Measurements from ENCODE around the gene CLEC16A.

DNA sequence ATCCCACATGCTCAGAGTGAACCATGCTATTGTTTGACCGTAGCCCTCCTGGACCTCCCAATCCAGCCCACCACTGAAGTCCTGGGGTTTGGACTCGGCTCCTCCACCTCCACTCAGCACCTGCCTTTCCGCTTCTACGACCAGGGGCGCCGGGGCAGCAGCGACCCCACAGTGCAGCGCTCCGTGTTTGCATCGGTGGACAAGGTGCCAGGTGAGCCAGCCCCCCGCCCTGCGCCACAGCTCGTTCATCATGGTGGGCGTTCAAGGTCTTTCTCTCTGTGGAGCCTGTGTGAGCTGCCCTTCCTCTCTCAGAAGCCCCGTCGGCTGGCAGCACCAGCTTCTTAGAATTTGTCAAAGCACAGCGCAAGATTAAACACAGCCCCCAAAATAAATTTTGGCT, 181.6 kb downstream of the CLEC16A start:
- TF ChIP-seq, protein P1, sequence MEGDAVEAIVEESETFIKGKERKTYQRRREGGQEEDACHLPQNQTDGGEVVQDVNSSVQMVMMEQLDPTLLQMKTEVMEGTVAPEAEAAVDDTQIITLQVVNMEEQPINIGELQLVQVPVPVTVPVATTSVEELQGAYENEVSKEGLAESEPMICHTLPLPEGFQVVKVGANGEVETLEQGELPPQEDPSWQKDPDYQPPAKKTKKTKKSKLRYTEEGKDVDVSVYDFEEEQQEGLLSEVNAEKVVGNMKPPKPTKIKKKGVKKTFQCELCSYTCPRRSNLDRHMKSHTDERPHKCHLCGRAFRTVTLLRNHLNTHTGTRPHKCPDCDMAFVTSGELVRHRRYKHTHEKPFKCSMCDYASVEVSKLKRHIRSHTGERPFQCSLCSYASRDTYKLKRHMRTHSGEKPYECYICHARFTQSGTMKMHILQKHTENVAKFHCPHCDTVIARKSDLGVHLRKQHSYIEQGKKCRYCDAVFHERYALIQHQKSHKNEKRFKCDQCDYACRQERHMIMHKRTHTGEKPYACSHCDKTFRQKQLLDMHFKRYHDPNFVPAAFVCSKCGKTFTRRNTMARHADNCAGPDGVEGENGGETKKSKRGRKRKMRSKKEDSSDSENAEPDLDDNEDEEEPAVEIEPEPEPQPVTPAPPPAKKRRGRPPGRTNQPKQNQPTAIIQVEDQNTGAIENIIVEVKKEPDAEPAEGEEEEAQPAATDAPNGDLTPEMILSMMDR (IDR thresholded peaks at IDR 0.05) = no peak
- TF ChIP-seq POLR2A (IDR thresholded peaks at IDR 0.05) = no peak

All from transverse colon (tissue), 3 donors.